HG03442 (cell line): ENCODE measurements around the gene WDCP.
"Not testable (repeated sequence)": the region's sequence is repeated elsewhere in the genome, so short reads cannot be mapped to it uniquely, and the experiment has no call there.

Experiments
- ATAC-seq: cut with Tn5 transposase; IDR thresholded peaks from one replicate; pipeline ENCODE4 v1.9.1; 2021; ENCODE audit warnings: mild to moderate bottlenecking, moderate library complexity; ENCODE audit not compliant: unreplicated experiment

The WDCP gene

GRCh38 chr2:24046930-24047702 is at the start of gene WDCP:
WDCP (minus strand) TSS chr2:24047391; CDS start chr2:24039494, 7,897 bp downstream.
- ATAC-seq, result peak; percentile 99

- not testable (repeated sequence) for ATAC-seq
Measured at GRCh38 chr2:24095171-24095677, 48.0 kb upstream of the WDCP start.

- not testable (repeated sequence) for ATAC-seq
Measured at GRCh38 chr2:24093270-24093669, 46.1 kb upstream of the WDCP start.

GRCh38 chr2:24088821-24089359 is 41.7 kb upstream of the WDCP start:
- ATAC-seq, result no peak

GRCh38 chr2:24087032-24087431 is 39.8 kb upstream of the WDCP start:
- ATAC-seq, result no peak

- ATAC-seq, result no peak
Measured at GRCh38 chr2:24086241-24086640, 39.0 kb upstream of the WDCP start.

GRCh38 chr2:24085200-24085489 is 38.0 kb upstream of the WDCP start:
- ATAC-seq, result no peak

GRCh38 chr2:24084386-24085199 is 37.4 kb upstream of the WDCP start, which contains the start of gene TP53I3:
TP53I3 (minus strand) TSS chr2:24084834; CDS start chr2:24084326, 508 bp downstream.
- peak; percentile 68 for ATAC-seq

GRCh38 chr2:24083567-24084385 is 36.6 kb upstream of the WDCP start:
- peak; percentile 84 for ATAC-seq

GRCh38 chr2:24082787-24083566 is 35.8 kb upstream of the WDCP start:
- ATAC-seq, result no peak

GRCh38 chr2:24080701-24081100 is 33.5 kb upstream of the WDCP start:
- ATAC-seq, result no peak

GRCh38 chr2:24077879-24078278 is 30.7 kb upstream of the WDCP start:
- no peak for ATAC-seq

- ATAC-seq, result no peak
Measured at GRCh38 chr2:24077535-24077877, 30.3 kb upstream of the WDCP start.

- peak; percentile 5 for ATAC-seq
Measured at GRCh38 chr2:24076849-24077534, 29.8 kb upstream of the WDCP start.

GRCh38 chr2:24075915-24076848 is 29.0 kb upstream of the WDCP start, which contains the start of gene SF3B6:
SF3B6 (minus strand) TSS chr2:24076326; CDS start chr2:24076229, 97 bp downstream.
- peak; percentile 95 for ATAC-seq

- ATAC-seq, result no peak
Measured at GRCh38 chr2:24075259-24075658, 28.1 kb upstream of the WDCP start.

GRCh38 chr2:24073816-24074215 is 26.6 kb upstream of the WDCP start:
- ATAC-seq, result no peak

GRCh38 chr2:24072259-24072658 is 25.1 kb upstream of the WDCP start:
- no peak for ATAC-seq
